Left lung (tissue), 10 donors: ENCODE measurements around the gene FBLIM1. TPM values are rescaled to one million over a fixed set of nuclear protein-coding genes. Genes with fewer than 3 reads are reported as not detected.
A peak's percentile ranks its signal among the peaks of the same experiment; 100 is the strongest.

Experiments used
- ATAC-seq: fragments of 200-7000 bp; cut with Tn5 transposase; one replicate; pipeline ENCODE4 v1.9.1; 2020; ENCODE audit warnings: moderate library complexity
- DNase-seq, 4 donors: peaks; one replicate each; pipeline ENCODE4 v3.0.0-alpha.2; 2013 to 2020
- H3K27ac ChIP-seq, 2 donors: fragments of 200-600 bp; sonication (generic) in 1 of 2; one replicate each; pipeline versions ENCODE4 v1.5.0 to v1.8.0; 2020 to 2021
- H3K27me3 ChIP-seq, 2 donors: fragments of 200-600 bp; sonication (generic) in 1 of 2; one replicate each; pipeline versions ENCODE4 v1.5.0 to v1.8.0; 2020 to 2021
- H3K36me3 ChIP-seq, 2 donors: fragments of 200-600 bp; sonication (generic) in 1 of 2; one replicate each; pipeline versions ENCODE4 v1.5.0 to v1.8.0; 2020 to 2021
- H3K4me1 ChIP-seq, 2 donors: fragments of 200-600 bp; one replicate each; pipeline ENCODE4 v1.8.0; 2021
- H3K4me3 ChIP-seq, 2 donors: fragments of 200-600 bp; sonication (generic) in 1 of 2; one replicate each; pipeline versions ENCODE4 v1.5.0 to v1.8.0; 2020 to 2021; ENCODE audit warnings: mild to moderate bottlenecking in 1 of 2
- H3K9me3 ChIP-seq, 2 donors: fragments of 200-600 bp; sonication (generic) in 1 of 2; one replicate each; pipeline versions ENCODE4 v1.5.0 to v1.8.0; 2020 to 2021
- intact Hi-C, 2 donors: fragments of 100-400 bp; cut with DNase I; formaldehyde crosslinking; loops; one replicate each; pipeline versions ENCODE4 v1.11.2 to v1.14.2; 2022
- polyA plus RNA-seq, 6 donors: library from polyadenylated mRNA; unstranded; fragments of 120-200 nt; gene quantifications; one replicate each; pipeline ENCODE4 v1.2.1, GENCODE V29; 2013; ENCODE audit not compliant: insufficient read length in 6 of 6
- total RNA-seq, 2 donors: library from RNA; stranded (reverse); fragmentation: NEBNext Ultra II Directional; extraction: Animal tissue kit (Norgen Biotek cat#: 25700); gene quantifications; one replicate each; pipeline ENCODE4 v1.2.1, GENCODE V29; 2021
- TF ChIP-seq, protein P1 (sequence below), 2 donors: fragments of 200-600 bp; sonication (generic) in 1 of 2; IDR thresholded peaks; one replicate each; pipeline versions ENCODE4 v1.5.0 to v1.8.0; 2021; ENCODE audit warnings: antibody characterized with exemption in 2 of 2
- donor health status: DM: no; HTN: yes; CAD: no.
- donor health status: DM: no; HTN: no; CAD: no.

Gene FBLIM1
- total and polyA plus RNA-seq, 8 donors: 52.3 to 90.0 (median 69.0) TPM

DNA sequence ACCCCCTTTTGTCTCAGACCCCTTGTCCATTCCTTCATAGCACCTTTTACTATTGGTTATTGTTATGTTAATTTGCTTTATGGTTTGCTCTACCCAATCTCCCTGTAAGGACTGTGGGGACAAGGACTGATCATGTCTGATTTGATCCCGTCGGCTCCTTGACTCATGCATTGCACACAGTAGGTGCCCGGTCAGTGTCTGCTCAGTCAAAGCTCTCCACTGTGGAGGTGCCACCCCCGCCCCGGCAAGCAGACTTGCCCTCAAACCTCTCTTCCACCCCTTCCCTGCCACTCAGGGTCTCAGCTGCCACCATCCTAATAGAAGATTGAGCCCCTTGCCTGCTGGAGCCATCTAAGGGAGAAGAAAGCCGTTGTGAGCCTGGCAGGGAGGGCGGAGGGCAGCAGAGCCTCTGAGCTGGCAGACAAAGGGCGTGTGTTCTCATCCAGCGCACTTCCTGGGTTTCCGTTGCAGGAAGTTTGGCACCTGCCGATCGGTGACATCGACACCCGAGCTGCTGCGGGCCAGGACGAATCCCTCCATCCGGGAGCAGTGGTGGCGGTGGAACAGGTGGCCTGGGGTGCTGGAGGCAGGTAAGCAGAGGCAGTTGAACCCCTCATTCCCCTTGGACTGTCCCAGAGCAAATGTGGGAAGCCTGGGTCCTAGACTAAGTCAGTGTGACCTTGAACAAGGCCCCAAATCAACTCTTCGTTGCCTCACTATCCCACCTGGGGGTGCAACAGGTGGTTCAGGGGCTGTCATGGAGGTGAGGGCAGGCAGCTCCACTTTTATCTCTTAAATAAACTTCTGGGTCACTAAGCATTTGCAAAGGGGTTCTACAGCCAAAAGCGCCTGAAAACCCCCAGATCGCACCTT is 2.2 kb upstream of the FBLIM1 start:
- Histone ChIP-seq H3K27me3 (peaks cover 14 to 61% of the 10 kb centered on the region in 2 donors), H3K4me3 (no peak overlapping the region), H3K27ac (no peak overlapping the region), H3K4me1 (peaks cover 11 to 31% of the 10 kb centered on the region in 2 donors), H3K9me3 (no peaks in the 10 kb centered on the region), H3K36me3 (no peaks in the 10 kb centered on the region)
- TF ChIP-seq, protein P1, sequence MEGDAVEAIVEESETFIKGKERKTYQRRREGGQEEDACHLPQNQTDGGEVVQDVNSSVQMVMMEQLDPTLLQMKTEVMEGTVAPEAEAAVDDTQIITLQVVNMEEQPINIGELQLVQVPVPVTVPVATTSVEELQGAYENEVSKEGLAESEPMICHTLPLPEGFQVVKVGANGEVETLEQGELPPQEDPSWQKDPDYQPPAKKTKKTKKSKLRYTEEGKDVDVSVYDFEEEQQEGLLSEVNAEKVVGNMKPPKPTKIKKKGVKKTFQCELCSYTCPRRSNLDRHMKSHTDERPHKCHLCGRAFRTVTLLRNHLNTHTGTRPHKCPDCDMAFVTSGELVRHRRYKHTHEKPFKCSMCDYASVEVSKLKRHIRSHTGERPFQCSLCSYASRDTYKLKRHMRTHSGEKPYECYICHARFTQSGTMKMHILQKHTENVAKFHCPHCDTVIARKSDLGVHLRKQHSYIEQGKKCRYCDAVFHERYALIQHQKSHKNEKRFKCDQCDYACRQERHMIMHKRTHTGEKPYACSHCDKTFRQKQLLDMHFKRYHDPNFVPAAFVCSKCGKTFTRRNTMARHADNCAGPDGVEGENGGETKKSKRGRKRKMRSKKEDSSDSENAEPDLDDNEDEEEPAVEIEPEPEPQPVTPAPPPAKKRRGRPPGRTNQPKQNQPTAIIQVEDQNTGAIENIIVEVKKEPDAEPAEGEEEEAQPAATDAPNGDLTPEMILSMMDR (IDR thresholded peaks at IDR 0.05): no peak
- no peak for DNase-seq
- intact Hi-C loops: no loop called here
- no peak for ATAC-seq

GRCh38 chr1:15757016-15757543 is 1.5 kb upstream of the FBLIM1 start:
- Histone ChIP-seq H3K27me3 (peaks cover 14 to 68% of the 10 kb centered on the region in 2 donors), H3K4me3 (no peak overlapping the region), H3K4me1 (peaks cover 11 to 31% of the 10 kb centered on the region in 2 donors), H3K9me3 (no peaks in the 10 kb centered on the region), H3K27ac (no peak overlapping the region), H3K36me3 (no peaks in the 10 kb centered on the region)
- TF ChIP-seq, protein P1 (IDR thresholded peaks at IDR 0.05): no peak
- DNase-seq (no peak), ATAC-seq (no peak)
- intact Hi-C loops: no loop called here

DNA sequence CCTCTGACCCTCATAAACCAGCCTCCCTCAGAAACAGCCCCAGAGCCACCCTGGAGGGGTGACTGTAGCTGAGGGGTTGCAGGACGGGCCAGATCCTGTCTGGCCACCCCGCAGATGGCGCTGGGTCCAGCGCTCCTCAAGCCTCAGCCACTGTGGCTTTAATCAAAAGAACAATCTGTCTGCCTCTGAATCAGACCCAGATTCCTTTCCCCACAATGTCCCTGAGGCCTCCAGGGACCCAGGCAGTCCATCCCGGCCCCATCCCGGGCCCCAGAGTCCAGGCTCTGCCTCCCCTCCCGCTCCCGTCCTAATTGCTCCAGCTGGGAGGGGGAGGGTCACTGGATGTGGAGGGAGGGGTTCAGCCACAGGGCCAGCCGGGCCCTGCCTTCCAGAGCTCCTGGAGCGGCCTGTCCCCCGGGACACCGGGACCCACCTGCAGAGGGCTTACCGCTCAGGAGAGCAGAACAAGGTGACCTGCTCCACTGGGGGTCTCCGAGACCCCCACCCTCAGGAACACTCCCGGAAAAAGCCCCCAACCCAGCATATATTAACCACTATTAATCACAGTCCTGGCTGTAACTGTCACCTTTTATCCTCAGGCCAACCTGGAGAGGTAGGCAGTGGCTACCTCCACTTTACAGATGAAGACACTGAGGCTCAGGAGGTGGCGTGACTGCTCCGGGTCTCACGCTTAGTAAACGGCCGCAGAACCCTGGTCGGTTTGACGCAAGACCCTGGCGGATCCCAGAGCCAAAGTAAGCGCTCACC is 836 bp upstream of the FBLIM1 start:
- ATAC-seq: peak; percentile 5
- DNase-seq: peak in 1 of 4 donors; percentile 56
- no peak overlapping the region for H3K27ac ChIP-seq

DNA sequence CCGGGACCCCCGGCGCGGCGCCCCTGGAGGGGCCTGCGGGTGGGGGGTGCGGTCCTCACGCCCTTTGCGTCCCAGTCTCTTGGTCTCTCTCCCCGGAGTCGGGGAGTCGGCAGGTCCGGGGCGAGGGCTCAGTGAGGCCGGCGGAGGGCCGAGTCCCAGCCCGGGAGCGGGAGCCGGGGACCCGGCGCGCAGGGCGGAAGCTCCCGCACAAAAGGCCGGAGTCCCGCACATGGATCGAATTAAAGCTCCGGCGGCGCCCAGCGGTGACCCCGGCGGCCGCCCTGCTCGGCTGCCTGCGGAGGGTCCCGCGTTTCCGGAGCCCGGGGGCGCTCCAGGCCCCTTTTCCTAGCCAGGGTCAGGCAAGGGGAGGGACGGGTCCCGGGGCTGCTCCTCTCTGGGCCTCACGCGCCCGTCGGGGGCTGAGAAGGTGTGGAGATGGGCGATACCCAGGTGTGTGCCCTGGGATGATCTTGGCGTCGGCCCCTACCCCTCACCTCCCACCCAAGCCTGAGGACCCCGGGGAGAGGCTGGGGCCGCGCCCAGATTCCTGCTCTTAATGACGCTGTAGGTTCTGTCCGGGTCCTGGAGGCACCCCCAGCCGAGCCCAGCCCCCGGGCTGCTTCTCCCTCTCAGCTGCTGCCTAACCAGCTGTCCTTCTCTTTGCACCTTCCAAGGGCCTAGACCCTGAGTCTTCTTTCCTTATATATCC is 512 bp downstream of the FBLIM1 start:
- Histone ChIP-seq H3K27me3 (peaks cover 14 to 76% of the 10 kb centered on the region in 2 donors), H3K9me3 (no peaks in the 10 kb centered on the region), H3K4me1 (peaks cover 11 to 31% of the 10 kb centered on the region in 2 donors), H3K36me3 (no peaks in the 10 kb centered on the region), H3K4me3 (peak overlapping the region; percentile 45 to 61), H3K27ac (peak overlapping the region; percentile 52 to 65)
- DNase-seq (peak in 1 of 4 donors; percentile 77), ATAC-seq (peak; percentile 39)
- TF ChIP-seq, protein P1 (IDR thresholded peaks at IDR 0.05): no peak
- intact Hi-C loops: no loop called here

More for the DNA sequence above, 836 bp upstream of the FBLIM1 start:
- Histone ChIP-seq H3K36me3 (no peaks in the 10 kb centered on the region), H3K9me3 (no peaks in the 10 kb centered on the region), H3K27me3 (peaks cover 14 to 75% of the 10 kb centered on the region in 2 donors), H3K4me3 (peak overlapping the region; percentile 45 to 61), H3K4me1 (peaks cover 11 to 31% of the 10 kb centered on the region in 2 donors)
- TF ChIP-seq, protein P1 (IDR thresholded peaks at IDR 0.05): no peak
- intact Hi-C loops: no loop called here
